Measurements from ENCODE around the gene PRKCA. TPM values are rescaled to one million over a fixed set of nuclear protein-coding genes. Genes with fewer than 3 reads are reported as not detected.

The PRKCA gene
- total and polyA plus RNA-seq, 9 donors, result 9.1 to 67.6 (median 37.2) TPM

GRCh38 chr17:66472123-66472522 is 169.7 kb downstream of the PRKCA start:
- DNase-seq, result no peak
- Histone ChIP-seq H3K4me1 (ENCODE audit: insufficient read depth) (peaks cover 10% of the 10 kb centered on the region), H3K36me3 (no peaks in the 10 kb centered on the region), H3K27me3 (no peaks in the 10 kb centered on the region), H3K27ac (no peak overlapping the region), H3K9me3 (no peaks in the 10 kb centered on the region), H3K4me3 (no peak overlapping the region)
- TF ChIP-seq CTCF (IDR thresholded peaks at IDR 0.05) (no peak), EP300 (IDR thresholded peaks at IDR 0.05) (no peak), POLR2A (IDR thresholded peaks at IDR 0.05) (no peak)
- intact Hi-C loops (cut with DNase I), result no loop called here
- 91 to 96% (median 95%) methylated on average over 4 of the region's 4 CpGs for WGBS, 3 donors

- H3K4me3 ChIP-seq, result no peak overlapping the region
- no peak overlapping the region for H3K27ac ChIP-seq
- H3K4me1 ChIP-seq (ENCODE audit: insufficient read depth), result peaks cover 3% of the 10 kb centered on the region
- intact Hi-C loops (cut with DNase I), result no loop called here
- 98 to 100% (median 100%) methylated on average over 1 of the region's 1 CpG for WGBS, 3 donors
- TF ChIP-seq CTCF (IDR thresholded peaks at IDR 0.05) (no peak), POLR2A (IDR thresholded peaks at IDR 0.05) (no peak), EP300 (IDR thresholded peaks at IDR 0.05) (no peak)
- no peaks in the 10 kb centered on the region for H3K36me3 ChIP-seq
- no peaks in the 10 kb centered on the region for H3K9me3 ChIP-seq
- H3K27me3 ChIP-seq, result no peaks in the 10 kb centered on the region
- no peak for DNase-seq
Measured at GRCh38 chr17:66474258-66474657, 171.8 kb downstream of the PRKCA start.

- no peak overlapping the region for H3K4me3 ChIP-seq
- no peak overlapping the region for H3K27ac ChIP-seq
- H3K36me3 ChIP-seq, result no peaks in the 10 kb centered on the region
- H3K27me3 ChIP-seq, result no peaks in the 10 kb centered on the region
- TF ChIP-seq CTCF (IDR thresholded peaks at IDR 0.05), result no peak
- TF ChIP-seq POLR2A (IDR thresholded peaks at IDR 0.05), result no peak
- TF ChIP-seq EP300 (IDR thresholded peaks at IDR 0.05), result no peak
- WGBS, 3 donors, result 91 to 92% (median 91%) methylated on average over 8 of the region's 8 CpGs
- no peaks in the 10 kb centered on the region for H3K9me3 ChIP-seq
- H3K4me1 ChIP-seq (ENCODE audit: insufficient read depth), result peaks cover 3% of the 10 kb centered on the region
- DNase-seq, result no peak
- intact Hi-C loops (cut with DNase I), result no loop called here
Measured at GRCh38 chr17:66474806-66475497, 172.5 kb downstream of the PRKCA start.

- Histone ChIP-seq H3K36me3 (no peaks in the 10 kb centered on the region), H3K4me3 (no peak overlapping the region), H3K27ac (no peak overlapping the region), H3K4me1 (ENCODE audit: insufficient read depth) (peaks cover 3% of the 10 kb centered on the region), H3K27me3 (no peaks in the 10 kb centered on the region), H3K9me3 (no peaks in the 10 kb centered on the region)
- no peak for TF ChIP-seq POLR2A (IDR thresholded peaks at IDR 0.05)
- TF ChIP-seq EP300 (IDR thresholded peaks at IDR 0.05), result no peak
- no peak for TF ChIP-seq CTCF (IDR thresholded peaks at IDR 0.05)
- intact Hi-C loops (cut with DNase I), result no loop called here
- 94 to 96% (median 95%) methylated on average over 6 of the region's 6 CpGs for WGBS, 3 donors
- no peak for DNase-seq
Measured at GRCh38 chr17:66476014-66476413, 173.6 kb downstream of the PRKCA start.

All from ovary (tissue), 9 donors.